HepG2 (cell line): ENCODE measurements around the gene SPATA25. TPM values are rescaled to one million over a fixed set of nuclear protein-coding genes. Genes with fewer than 3 reads are reported as not detected.

Experiments
- HES4 ChIP-seq: sonication (generic); formaldehyde crosslinking; IDR thresholded peaks from 2 replicates; pipeline ENCODE4 v1.9.0; 2021; ENCODE audit warnings: mild to moderate bottlenecking, missing genetic modification reagents, borderline replicate concordance
- MLXIP ChIP-seq: sonication (generic); formaldehyde crosslinking; IDR thresholded peaks from 2 replicates; pipeline ENCODE4 v1.9.0; 2021; ENCODE audit warnings: missing genetic modification reagents, borderline replicate concordance
- MNT ChIP-seq: fragments of 450-650 bp; IDR thresholded peaks from 2 replicates; pipeline ENCODE4 v1.6.1; 2016
- NCOA2 ChIP-seq: sonication (generic); formaldehyde crosslinking; IDR thresholded peaks from 2 replicates; pipeline ENCODE4 v1.8.0; 2022; ENCODE audit warnings: inconsistent platforms
- NFE2L1 ChIP-seq: sonication (generic); formaldehyde crosslinking; IDR thresholded peaks from 2 replicates; pipeline ENCODE4 v1.4.0; 2020; ENCODE audit warnings: missing genetic modification reagents, mild to moderate bottlenecking, borderline replicate concordance
- NFIC ChIP-seq: IDR thresholded peaks from 2 replicates; pipeline ENCODE4 v1.6.1; 2012; ENCODE audit warnings: mild to moderate bottlenecking, low read length, inconsistent platforms
- PAX8 ChIP-seq: sonication (generic); formaldehyde crosslinking; IDR thresholded peaks from 2 replicates; pipeline ENCODE4 v1.8.0; 2022; ENCODE audit warnings: mild to moderate bottlenecking, missing genetic modification reagents, borderline replicate concordance
- THRA ChIP-seq: sonication (generic); formaldehyde crosslinking; IDR thresholded peaks from 2 replicates; pipeline ENCODE4 v1.4.0; 2020; ENCODE audit warnings: missing genetic modification reagents, borderline replicate concordance
- ZBTB33 ChIP-seq: sonication (generic); formaldehyde crosslinking; IDR thresholded peaks from 2 replicates; pipeline ENCODE4 v1.4.0; 2020; ENCODE audit warnings: missing genetic modification reagents
- ZHX2 ChIP-seq, 2 experiments: sonication (generic) in 1 of 2; formaldehyde crosslinking in 1 of 2; IDR thresholded peaks; 2 replicates each; pipeline versions ENCODE4 v1.6.1 to v1.9.0; 2014 to 2022; ENCODE audit warnings: antibody characterized with exemption in 1 of 2, borderline replicate concordance in 1 of 2, inconsistent platforms in 1 of 2, low read depth in 1 of 2, missing genetic modification reagents in 1 of 2
- ZNF17 ChIP-seq: sonication (generic); formaldehyde crosslinking; IDR thresholded peaks from 2 replicates; pipeline ENCODE4 v1.5.0; 2020; ENCODE audit warnings: mild to moderate bottlenecking, missing genetic modification reagents
- ZNF34 ChIP-seq: sonication (generic); formaldehyde crosslinking; IDR thresholded peaks from 2 replicates; pipeline ENCODE4 v1.4.0; 2020; ENCODE audit warnings: mild to moderate bottlenecking, missing genetic modification reagents, borderline replicate concordance
- ZNF670 ChIP-seq: sonication (generic); formaldehyde crosslinking; IDR thresholded peaks from 2 replicates; pipeline ENCODE4 v1.8.0; 2022; ENCODE audit warnings: mild to moderate bottlenecking, missing genetic modification reagents, borderline replicate concordance
- polyA plus RNA-seq, 8 experiments: library from polyadenylated mRNA; depleted of rRNA in 3 of 8; stranded (reverse) in 7 of 8; unstranded in 1 of 8; fragments of >200 nt; fragmentation: Illumina TruSeq in 4 of 8; extraction: Trizol in 4 of 8; gene quantifications; 2 replicates each; pipeline versions ENCODE4 v1.2.1 to v1.2.3, GENCODE V29; 2011 to 2016; ENCODE audit warnings: low read depth in 4 of 8, missing spikeins in 1 of 8, mixed read lengths in 1 of 8; ENCODE audit not compliant: insufficient read depth in 1 of 8
- total RNA-seq, 5 experiments: library from RNA; depleted of rRNA; stranded (reverse); fragments of >200 nt; fragmentation: Illumina TruSeq; extraction: Trizol; gene quantifications; 2 replicates each; pipeline ENCODE4 v1.2.3, GENCODE V29; 2016; ENCODE audit warnings: low read depth in 1 of 5

Gene SPATA25
- total and polyA plus RNA-seq, 2 of the 13 experiments (the other 11 are each of a cell fraction or from before 2014, with no cell fraction given): 4.8 to 7.6 TPM

- peak; percentile 81 for TF ChIP-seq ZHX2 (IDR thresholded peaks at IDR 0.05; ENCODE audit: low read depth)
- no peak; the same call in 1 of the 2 replicates for TF ChIP-seq ZHX2 (CRISPR knock-in tag; IDR thresholded peaks at IDR 0.05; ENCODE audit: borderline replicate concordance)
- peak; percentile 47; the same call in 1 of the 2 replicates for TF ChIP-seq MLXIP
- TF ChIP-seq ZNF17 (CRISPR knock-in tag): no peak
- no peak for TF ChIP-seq PAX8
- TF ChIP-seq ZBTB33 (CRISPR knock-in tag): no peak; the same call in 1 of the 2 replicates
- 0 out of 2 replicates have a peak, but pooled peaks have one; percentile 82 for TF ChIP-seq NFE2L1 (CRISPR knock-in tag)
- peak; percentile 51 for TF ChIP-seq THRA
- peak; percentile 65; the same call in 1 of the 2 replicates for TF ChIP-seq HES4 (CRISPR knock-in tag)
- TF ChIP-seq ZNF670 (CRISPR knock-in tag): no peak
- TF ChIP-seq NCOA2 (CRISPR knock-in tag): no peak; the same call in 1 of the 2 replicates
- TF ChIP-seq NFIC: peak; percentile 37; the same call in 1 of the 2 replicates
- TF ChIP-seq MNT: no peak; the same call in 1 of the 2 replicates
- no peak for TF ChIP-seq ZNF34 (CRISPR knock-in tag)
Measured at GRCh38 chr20:45857114-45857881, 30.1 kb downstream of the SPATA25 start, which contains the start of the genes ACOT8 and ZSWIM3 (continued).
